ENCODE measurements around the gene DUSP22.

The DUSP22 gene

GRCh38 chr6:336159-337114 lies 44.1 kb downstream of the DUSP22 start:
- Mint-ChIP-seq H3K27ac (peak overlapping the region; percentile 89), H3K4me3 (peak overlapping the region; percentile 39), H3K9me3 (no peaks in the 10 kb centered on the region), H3K27me3 (no peaks in the 10 kb centered on the region), H3K4me1 (peaks cover 49% of the 10 kb centered on the region), H3K36me3 (no peaks in the 10 kb centered on the region)
- peak; percentile 56 for ATAC-seq (ENCODE audit: low read depth)
- DNase-seq (ENCODE audit: low spot score in 2 of 2): peak in 1 of 2 donors; percentile 41

- Mint-ChIP-seq H3K27me3 (no peaks in the 10 kb centered on the region), H3K9me3 (no peaks in the 10 kb centered on the region), H3K27ac (peak overlapping the region; percentile 89), H3K4me1 (peaks cover 57% of the 10 kb centered on the region), H3K4me3 (peak overlapping the region; percentile 79), H3K36me3 (no peaks in the 10 kb centered on the region)
- DNase-seq (ENCODE audit: low spot score in 2 of 2): no peak
- peak; percentile 32 for ATAC-seq (ENCODE audit: low read depth)
Observed at GRCh38 chr6:337805-338368, 45.6 kb downstream of the DUSP22 start.

- Mint-ChIP-seq H3K4me3 (peak overlapping the region; percentile 81), H3K36me3 (peaks cover 2% of the 10 kb centered on the region), H3K9me3 (no peaks in the 10 kb centered on the region), H3K27me3 (no peaks in the 10 kb centered on the region), H3K27ac (peak overlapping the region; percentile 86), H3K4me1 (peaks cover 58% of the 10 kb centered on the region)
- ATAC-seq (ENCODE audit: low read depth): peak; percentile 31
- DNase-seq (ENCODE audit: low spot score in 2 of 2): no peak
Observed at GRCh38 chr6:338815-339262, 46.6 kb downstream of the DUSP22 start.

- Mint-ChIP-seq H3K36me3 (peaks cover 6% of the 10 kb centered on the region), H3K27ac (peak overlapping the region; percentile 86)
- ATAC-seq (ENCODE audit: low read depth): no peak
Observed at GRCh38 chr6:339480-339879, 47.2 kb downstream of the DUSP22 start.

GRCh38 chr6:340186-340955 lies 48.1 kb downstream of the DUSP22 start:
- peak overlapping the region; percentile 61 for H3K4me3 Mint-ChIP-seq
- DNase-seq (ENCODE audit: low spot score in 2 of 2) (no peak), ATAC-seq (ENCODE audit: low read depth) (no peak)
- H3K27ac Mint-ChIP-seq: peak overlapping the region; percentile 86
- peaks cover 7% of the 10 kb centered on the region for H3K36me3 Mint-ChIP-seq
- peaks cover 60% of the 10 kb centered on the region for H3K4me1 Mint-ChIP-seq
- H3K9me3 Mint-ChIP-seq: no peaks in the 10 kb centered on the region
- H3K27me3 Mint-ChIP-seq: no peaks in the 10 kb centered on the region

More at GRCh38 chr6:339480-339879, 47.2 kb downstream of the DUSP22 start:
- no peak for DNase-seq (ENCODE audit: low spot score in 2 of 2)
- Mint-ChIP-seq H3K9me3 (no peaks in the 10 kb centered on the region), H3K4me1 (peaks cover 63% of the 10 kb centered on the region), H3K4me3 (peak overlapping the region; percentile 38), H3K27me3 (no peaks in the 10 kb centered on the region)

- peaks cover 10% of the 10 kb centered on the region for H3K36me3 Mint-ChIP-seq
- H3K27ac Mint-ChIP-seq: peak overlapping the region; percentile 86
- peak; percentile 48 to 64 for DNase-seq (ENCODE audit: low spot score in 2 of 2)
- H3K4me1 Mint-ChIP-seq: peaks cover 60% of the 10 kb centered on the region
- H3K4me3 Mint-ChIP-seq: peak overlapping the region; percentile 61
- no peaks in the 10 kb centered on the region for H3K9me3 Mint-ChIP-seq
- H3K27me3 Mint-ChIP-seq: no peaks in the 10 kb centered on the region
- ATAC-seq (ENCODE audit: low read depth): peak; percentile 80
Observed at GRCh38 chr6:340991-341827, 48.9 kb downstream of the DUSP22 start.

GRCh38 chr6:341914-342831 lies 49.9 kb downstream of the DUSP22 start:
- ATAC-seq (ENCODE audit: low read depth) (no peak), DNase-seq (ENCODE audit: low spot score in 2 of 2) (no peak)
- peaks cover 60% of the 10 kb centered on the region for H3K4me1 Mint-ChIP-seq
- peak overlapping the region; percentile 5 for H3K4me3 Mint-ChIP-seq
- H3K9me3 Mint-ChIP-seq: no peaks in the 10 kb centered on the region
- no peaks in the 10 kb centered on the region for H3K27me3 Mint-ChIP-seq
- H3K27ac Mint-ChIP-seq: peak overlapping the region; percentile 86
- peaks cover 10% of the 10 kb centered on the region for H3K36me3 Mint-ChIP-seq

- H3K27ac Mint-ChIP-seq: no peak overlapping the region
- ATAC-seq (ENCODE audit: low read depth): no peak
- no peaks in the 10 kb centered on the region for H3K27me3 Mint-ChIP-seq
- H3K4me3 Mint-ChIP-seq: no peak overlapping the region
- no peak for DNase-seq (ENCODE audit: low spot score in 2 of 2)
- H3K4me1 Mint-ChIP-seq: peaks cover 62% of the 10 kb centered on the region
- H3K36me3 Mint-ChIP-seq: peaks cover 10% of the 10 kb centered on the region
- H3K9me3 Mint-ChIP-seq: no peaks in the 10 kb centered on the region
Observed at GRCh38 chr6:342832-343179, 50.5 kb downstream of the DUSP22 start.

- Mint-ChIP-seq H3K9me3 (no peaks in the 10 kb centered on the region), H3K4me1 (peaks cover 61% of the 10 kb centered on the region)
Observed at GRCh38 chr6:343226-343935, 51.1 kb downstream of the DUSP22 start.

GRCh38 chr6:343960-344815 lies 51.9 kb downstream of the DUSP22 start:
- Mint-ChIP-seq H3K4me3 (no peak overlapping the region), H3K36me3 (peaks cover 19% of the 10 kb centered on the region), H3K27me3 (no peaks in the 10 kb centered on the region), H3K9me3 (no peaks in the 10 kb centered on the region), H3K4me1 (peaks cover 63% of the 10 kb centered on the region), H3K27ac (peak overlapping the region; percentile 38)
- DNase-seq (ENCODE audit: low spot score in 2 of 2) (no peak), ATAC-seq (ENCODE audit: low read depth) (no peak)

More at GRCh38 chr6:343226-343935, 51.1 kb downstream of the DUSP22 start:
- ATAC-seq (ENCODE audit: low read depth): no peak
- Mint-ChIP-seq H3K36me3 (peaks cover 11% of the 10 kb centered on the region), H3K4me3 (no peak overlapping the region), H3K27me3 (no peaks in the 10 kb centered on the region), H3K27ac (no peak overlapping the region)
- DNase-seq (ENCODE audit: low spot score in 2 of 2): no peak

- no peak overlapping the region for H3K27ac Mint-ChIP-seq
Observed at GRCh38 chr6:344816-345340, 52.6 kb downstream of the DUSP22 start.

More at GRCh38 chr6:344816-345340, 52.6 kb downstream of the DUSP22 start:
- Mint-ChIP-seq H3K9me3 (no peaks in the 10 kb centered on the region), H3K4me1 (peaks cover 68% of the 10 kb centered on the region), H3K36me3 (peaks cover 25% of the 10 kb centered on the region), H3K4me3 (no peak overlapping the region), H3K27me3 (no peaks in the 10 kb centered on the region)
- ATAC-seq (ENCODE audit: low read depth) (no peak), DNase-seq (ENCODE audit: low spot score in 2 of 2) (no peak)

Measured in memory B cell (primary cell).